Hematopoietic multipotent progenitor cell treated with erythropoietin and hydrocortisone succinate and interleukin-3 and kit ligand, for 8 days (in vitro differentiated cells): Measurements from ENCODE around the gene COL2A1.

Experiments
- DNase-seq: peaks from one replicate; pipeline ENCODE4 v3.0.0-alpha.2; 2015

The COL2A1 gene

GRCh38 chr12:47988073-47989022, 15.9 kb downstream of the COL2A1 start:
- DNase-seq, result no peak

GRCh38 chr12:47987411-47988072, 16.7 kb downstream of the COL2A1 start:
- no peak for DNase-seq

GRCh38 chr12:47986832-47987231, 17.4 kb downstream of the COL2A1 start:
- no peak for DNase-seq

DNA sequence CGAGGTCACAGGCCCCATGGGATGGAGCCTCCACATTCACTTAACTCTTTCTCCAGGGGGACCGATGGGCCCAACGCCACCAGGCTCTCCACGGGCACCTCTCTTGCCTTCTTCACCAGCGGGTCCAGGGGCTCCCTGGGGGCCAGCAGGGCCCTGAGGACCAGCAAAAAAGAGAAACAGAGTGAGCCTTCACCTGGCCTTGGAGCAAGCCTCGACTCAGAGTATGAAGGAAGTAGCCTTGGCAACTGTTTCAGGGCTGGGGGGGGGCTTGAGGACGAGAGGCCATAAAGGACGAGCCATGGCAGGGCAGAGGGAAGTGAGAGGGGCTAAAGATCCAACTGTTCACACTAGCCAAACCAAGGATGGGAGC, 18.0 kb downstream of the COL2A1 start:
- DNase-seq, result no peak

DNA sequence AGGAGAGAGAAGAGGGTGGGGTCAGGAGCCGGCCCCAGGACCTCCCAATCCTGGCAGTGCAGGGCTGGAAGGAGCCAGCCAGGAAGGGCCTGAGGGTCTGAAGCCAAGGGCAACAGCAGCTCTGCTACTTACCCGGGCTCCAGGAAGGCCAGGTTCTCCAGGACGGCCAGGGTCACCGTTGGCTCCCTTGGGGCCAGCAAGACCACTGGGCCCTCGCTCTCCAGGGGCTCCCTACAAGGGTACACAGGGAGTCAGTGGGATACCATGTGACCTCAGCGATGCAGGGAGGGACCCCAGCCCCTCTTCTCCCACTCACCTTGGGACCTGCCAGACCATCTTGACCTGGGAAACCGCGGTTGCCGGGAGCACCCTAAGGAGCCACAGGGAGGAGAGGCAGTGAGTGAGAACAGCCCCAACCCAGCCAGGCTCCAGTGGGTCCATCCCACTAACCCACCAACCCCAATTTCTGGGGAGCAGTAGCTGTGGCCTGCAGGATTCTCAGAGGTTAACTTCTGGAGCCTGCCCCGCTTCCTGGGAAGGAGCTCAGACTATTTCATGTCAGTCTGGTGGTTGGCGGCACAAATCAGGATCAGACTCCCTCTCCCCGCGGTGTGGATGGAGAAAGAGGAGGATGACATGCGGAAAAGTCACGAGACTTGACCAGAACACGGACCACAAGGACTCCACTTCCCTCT, 18.5 kb downstream of the COL2A1 start:
- no peak for DNase-seq

DNA sequence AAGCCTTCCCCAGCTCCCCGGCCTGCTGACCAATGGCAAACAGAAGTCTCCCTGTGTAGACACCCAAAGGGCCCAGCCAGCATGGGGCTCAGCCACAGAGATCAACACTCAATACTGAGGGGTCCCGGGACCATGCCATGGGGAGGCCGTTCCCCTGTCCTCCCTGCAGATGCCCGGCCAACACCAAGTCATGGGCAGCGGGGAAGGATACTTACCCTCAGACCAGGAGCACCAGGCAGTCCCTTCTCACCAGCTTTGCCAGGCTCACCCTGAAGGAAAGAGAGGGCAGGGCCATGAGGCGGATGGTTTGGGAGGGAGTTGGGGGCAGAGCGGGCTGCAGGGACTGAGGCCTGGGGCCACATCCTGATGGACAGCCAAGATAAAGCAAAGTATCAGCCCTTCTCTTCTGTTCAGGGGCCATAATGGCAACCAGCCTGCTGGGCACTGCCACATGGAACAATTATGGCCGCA, 19.9 kb downstream of the COL2A1 start:
- no peak for DNase-seq

GRCh38 chr12:47983541-47984115, 20.6 kb downstream of the COL2A1 start:
- no peak for DNase-seq

DNA sequence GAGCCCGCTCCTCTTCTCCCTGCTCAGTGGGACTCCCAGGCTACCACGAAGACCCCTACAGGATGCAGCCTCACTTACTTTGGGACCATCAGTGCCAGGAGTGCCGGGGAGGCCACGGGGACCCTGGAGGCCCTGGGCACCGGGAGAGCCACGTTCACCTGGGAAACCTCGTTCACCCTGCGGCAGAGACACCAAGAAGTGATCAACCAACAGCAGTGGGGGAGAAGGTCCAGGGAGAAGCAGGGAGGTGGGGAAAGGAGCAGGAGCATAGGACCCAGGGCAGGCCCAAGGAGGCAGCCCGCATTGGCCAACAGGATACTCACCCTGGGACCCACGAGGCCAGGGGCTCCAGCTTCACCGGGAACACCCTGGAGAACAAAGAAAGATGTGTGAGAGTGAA, 21.5 kb downstream of the COL2A1 start:
- no peak for DNase-seq

DNA sequence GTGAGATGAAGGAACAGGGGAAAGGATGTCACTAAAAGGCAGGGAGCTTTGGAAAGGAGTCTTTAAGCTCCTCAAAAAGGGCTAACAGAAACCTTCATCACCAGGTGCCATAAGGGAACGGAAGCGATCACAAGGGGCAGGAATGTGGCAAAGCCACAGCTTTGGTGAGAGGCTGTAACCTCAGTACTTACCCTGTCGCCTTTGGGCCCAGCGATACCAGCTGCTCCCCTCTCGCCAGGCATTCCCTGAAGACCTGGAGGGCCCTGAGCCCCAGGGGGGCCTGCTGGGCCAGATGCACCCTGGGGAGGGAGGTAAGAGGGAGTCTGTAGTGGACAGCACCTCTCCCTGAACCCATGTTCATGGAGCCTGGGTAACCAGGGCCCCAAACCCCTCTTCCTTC, 22.0 kb downstream of the COL2A1 start:
- no peak for DNase-seq

DNA sequence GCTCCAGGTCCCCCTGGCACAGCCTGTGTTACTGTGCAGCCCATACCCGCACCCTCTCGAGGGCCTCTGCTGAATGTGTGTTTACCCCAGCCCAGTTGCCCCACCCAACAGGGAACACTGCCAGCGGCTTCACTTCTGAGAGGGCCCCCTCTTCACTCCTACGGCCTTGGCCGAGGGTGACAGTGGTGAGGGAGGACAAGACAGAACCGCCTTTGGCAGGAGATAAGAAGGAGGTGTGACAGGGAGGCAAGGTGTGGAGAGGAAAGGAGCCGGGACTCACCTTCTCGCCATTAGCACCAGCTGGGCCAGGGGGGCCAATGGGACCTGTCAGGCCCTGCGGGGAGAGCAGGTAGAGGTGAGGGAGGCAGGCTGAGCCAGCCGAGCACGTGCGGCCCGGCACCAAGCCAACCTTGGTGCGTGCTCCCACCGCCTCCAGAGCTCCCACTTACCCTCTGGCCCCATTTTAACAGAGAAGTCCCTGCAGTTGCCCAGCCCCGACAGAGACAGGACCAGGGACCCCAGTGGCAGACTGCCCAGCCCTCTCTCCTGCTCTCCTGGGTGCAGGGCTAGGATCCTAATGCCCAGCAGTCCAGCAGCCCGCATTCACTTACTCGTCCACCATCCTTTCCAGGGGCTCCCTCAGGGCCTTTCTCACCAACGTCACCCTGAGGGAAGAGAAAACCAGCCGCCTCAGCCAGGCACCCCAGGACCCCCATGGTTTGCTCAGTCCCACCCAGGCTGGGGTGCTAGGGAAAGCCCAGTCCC, 22.6 kb downstream of the COL2A1 start:
- no peak for DNase-seq

GRCh38 chr12:47980779-47981495, 23.3 kb downstream of the COL2A1 start:
- DNase-seq, result no peak

GRCh38 chr12:47980197-47980596, 24.1 kb downstream of the COL2A1 start:
- DNase-seq, result no peak

GRCh38 chr12:47979686-47980085, 24.6 kb downstream of the COL2A1 start:
- no peak for DNase-seq

DNA sequence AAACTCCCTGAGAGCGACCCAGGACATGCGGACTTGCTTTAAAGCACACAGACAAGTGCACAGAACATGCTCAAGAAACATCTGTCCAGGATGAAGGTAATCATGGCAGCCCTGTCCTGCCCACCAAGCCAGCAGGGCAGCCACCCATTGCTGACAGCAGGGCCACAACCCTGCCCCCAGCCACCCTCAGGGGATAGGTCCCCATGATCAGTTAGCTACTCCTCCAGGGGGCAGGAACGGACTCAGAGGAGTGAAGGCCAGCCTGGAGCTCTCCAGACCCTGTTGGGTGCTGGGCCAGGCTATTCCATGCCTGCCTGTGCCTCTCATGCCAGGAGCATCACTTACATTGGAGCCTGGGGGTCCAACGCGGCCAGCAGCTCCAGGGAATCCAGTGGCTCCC, 25.1 kb downstream of the COL2A1 start:
- DNase-seq, result no peak

DNA sequence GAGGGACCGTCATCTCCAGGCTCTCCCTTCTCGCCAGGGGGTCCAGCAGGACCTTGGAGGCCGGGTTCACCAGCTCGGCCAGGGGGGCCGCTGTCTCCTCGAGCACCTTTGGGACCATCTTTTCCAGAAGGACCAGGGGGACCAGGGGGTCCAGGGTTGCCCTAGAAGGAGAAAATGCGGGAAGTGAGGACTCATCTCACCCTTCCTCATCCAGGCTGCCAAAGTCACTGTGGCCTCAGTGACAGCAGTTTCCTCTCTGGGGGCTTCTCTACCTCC, 25.7 kb downstream of the COL2A1 start:
- no peak for DNase-seq

GRCh38 chr12:47977772-47978597, 26.3 kb downstream of the COL2A1 start:
- DNase-seq, result no peak

GRCh38 chr12:47977046-47977771, 27.1 kb downstream of the COL2A1 start:
- no peak for DNase-seq

DNA sequence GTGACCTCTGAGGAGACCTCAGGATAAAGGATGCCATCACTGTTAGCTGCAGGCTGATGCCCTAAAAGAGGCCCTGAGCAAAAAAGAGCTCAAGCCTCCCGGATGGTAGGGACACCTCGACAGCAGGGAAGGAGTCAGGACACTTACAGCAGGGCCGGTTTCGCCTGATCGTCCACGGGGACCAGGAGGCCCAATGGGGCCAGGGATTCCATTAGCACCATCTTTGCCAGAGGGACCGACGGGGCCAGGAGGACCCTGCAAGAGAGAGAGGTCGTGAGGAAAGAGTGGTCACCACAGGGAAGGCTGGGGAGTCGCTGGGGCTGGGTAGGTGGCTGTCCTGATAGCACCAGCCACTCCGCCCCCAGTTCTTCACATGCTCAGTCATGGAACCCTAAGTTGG, 28.5 kb downstream of the COL2A1 start:
- no peak for DNase-seq

DNA sequence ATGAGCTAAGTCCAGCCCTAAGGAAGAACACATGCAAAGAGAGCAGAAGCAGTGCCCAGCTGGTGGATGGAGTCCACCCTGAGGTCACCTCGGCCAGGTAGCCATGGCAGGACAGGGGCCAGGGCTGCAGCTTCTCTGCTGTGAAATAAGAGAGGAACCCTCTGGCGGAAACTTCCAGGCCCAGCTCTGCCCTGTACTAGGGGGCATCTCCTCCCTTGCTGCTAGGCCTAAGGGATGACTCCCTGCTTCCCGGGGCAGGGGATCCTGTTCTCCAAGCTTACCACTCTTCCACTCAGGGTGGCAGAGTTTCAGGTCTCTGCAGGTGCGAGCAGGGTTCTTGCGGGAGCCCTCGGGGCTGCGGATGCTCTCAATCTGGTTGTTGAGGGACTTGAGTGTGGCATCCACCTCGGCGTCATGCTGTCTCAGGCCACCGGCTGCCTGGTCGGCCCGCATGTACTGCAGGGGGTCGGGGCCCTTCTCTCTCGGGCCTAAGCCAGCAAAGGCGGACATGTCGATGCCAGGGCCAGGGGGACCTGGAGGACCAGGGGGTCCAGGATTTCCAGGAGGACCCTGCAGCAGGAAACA, 29.1 kb downstream of the COL2A1 start:
- DNase-seq, result no peak

- no peak for DNase-seq
Observed at GRCh38 chr12:47973870-47974269, 30.4 kb downstream of the COL2A1 start.
